ENCODE measurements around the gene GRIFIN.

The GRIFIN gene

DNA sequence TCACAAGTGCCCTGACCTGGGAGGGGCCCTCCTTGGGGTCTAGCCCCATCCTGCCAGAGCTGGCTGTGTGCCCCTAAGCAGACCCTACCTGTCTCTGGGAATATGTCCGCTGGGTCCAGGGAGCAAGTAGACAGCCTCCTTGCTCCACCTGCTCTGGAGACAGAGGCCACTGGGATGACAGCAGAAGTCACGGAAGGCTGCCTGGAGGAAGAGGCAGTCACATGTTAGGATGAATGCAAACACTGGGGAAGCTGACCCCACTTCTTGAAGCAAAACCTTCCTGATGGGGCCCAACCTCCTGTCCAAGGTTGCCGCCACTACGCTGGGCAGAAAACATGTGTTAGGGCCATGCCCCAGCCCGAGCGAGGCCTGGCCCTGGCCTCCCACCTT lies 31.7 kb upstream of the GRIFIN start:
- no peak for DNase-seq (ENCODE audit: low read depth)
- no peak overlapping the region for H3K4me3 ChIP-seq (ENCODE audit: low read length)
- TF ChIP-seq, protein P1, sequence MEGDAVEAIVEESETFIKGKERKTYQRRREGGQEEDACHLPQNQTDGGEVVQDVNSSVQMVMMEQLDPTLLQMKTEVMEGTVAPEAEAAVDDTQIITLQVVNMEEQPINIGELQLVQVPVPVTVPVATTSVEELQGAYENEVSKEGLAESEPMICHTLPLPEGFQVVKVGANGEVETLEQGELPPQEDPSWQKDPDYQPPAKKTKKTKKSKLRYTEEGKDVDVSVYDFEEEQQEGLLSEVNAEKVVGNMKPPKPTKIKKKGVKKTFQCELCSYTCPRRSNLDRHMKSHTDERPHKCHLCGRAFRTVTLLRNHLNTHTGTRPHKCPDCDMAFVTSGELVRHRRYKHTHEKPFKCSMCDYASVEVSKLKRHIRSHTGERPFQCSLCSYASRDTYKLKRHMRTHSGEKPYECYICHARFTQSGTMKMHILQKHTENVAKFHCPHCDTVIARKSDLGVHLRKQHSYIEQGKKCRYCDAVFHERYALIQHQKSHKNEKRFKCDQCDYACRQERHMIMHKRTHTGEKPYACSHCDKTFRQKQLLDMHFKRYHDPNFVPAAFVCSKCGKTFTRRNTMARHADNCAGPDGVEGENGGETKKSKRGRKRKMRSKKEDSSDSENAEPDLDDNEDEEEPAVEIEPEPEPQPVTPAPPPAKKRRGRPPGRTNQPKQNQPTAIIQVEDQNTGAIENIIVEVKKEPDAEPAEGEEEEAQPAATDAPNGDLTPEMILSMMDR (conservative IDR thresholded peaks at IDR 0.05; ENCODE audit: low read length): no peak

DNA sequence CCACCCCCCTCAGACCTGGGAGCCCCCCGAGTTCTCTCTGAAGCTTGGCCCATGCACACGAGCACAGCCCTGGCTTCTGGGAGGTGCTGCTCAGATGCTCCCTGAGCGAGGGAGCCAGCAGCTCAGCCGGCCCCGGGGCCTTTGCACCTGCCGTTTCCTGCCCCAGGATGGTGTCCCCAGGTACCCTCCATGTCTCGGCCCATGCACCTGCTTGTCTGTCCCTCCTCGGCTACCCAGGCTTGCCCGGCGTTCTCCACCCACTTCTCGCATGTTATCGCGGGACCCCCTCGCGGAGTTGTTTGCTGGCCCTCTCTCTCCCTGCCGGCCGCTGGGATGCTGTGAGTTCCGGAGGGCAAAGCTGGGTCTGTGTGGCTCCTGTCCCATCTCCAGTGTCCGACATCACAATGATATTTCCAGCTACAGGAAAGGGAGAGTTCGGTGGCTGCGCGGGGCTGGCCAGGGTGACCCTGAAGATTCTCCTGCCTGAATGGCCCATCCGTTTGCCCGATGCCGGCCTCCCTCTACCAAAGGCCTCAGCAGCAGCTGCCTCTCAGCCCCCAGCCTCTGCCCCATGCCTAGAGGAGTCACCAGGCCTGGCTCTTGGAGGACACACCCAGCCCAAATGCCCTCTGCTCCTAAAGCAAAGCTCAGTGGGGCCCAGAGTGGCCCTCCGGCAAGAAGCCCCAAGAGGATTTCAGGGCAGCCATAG lies 31.2 kb upstream of the GRIFIN start:
- no peak for DNase-seq (ENCODE audit: low read depth)
- H3K4me3 ChIP-seq (ENCODE audit: low read length): no peak overlapping the region
- TF ChIP-seq, protein P1 (conservative IDR thresholded peaks at IDR 0.05; ENCODE audit: low read length): no peak

DNA sequence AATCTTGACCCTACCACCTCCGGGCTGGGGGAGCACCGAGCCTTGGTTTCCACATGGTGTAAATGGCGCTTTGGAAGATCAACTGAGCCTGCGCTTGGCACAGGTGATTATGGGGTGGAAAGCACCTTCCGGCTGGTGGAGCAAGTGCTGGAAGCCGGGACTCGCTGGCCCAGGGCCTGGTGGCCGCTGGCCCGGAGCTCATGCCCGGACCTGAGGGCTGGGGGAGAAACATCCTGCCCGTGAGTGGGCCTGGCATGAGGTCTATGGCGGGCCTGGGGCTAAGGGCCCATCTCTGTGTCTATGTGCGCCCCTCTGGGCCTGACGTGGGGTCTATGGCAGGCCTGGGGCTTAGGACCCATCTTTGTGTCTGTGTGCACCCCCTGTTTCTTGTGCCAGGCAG lies 29.2 kb upstream of the GRIFIN start:
- TF ChIP-seq, protein P1 (conservative IDR thresholded peaks at IDR 0.05; ENCODE audit: low read length): no peak
- DNase-seq (ENCODE audit: low read depth): no peak
- no peak overlapping the region for H3K4me3 ChIP-seq (ENCODE audit: low read length)

GRCh38 chr7:2504889-2505375 lies 28.7 kb upstream of the GRIFIN start:
- TF ChIP-seq, protein P1 (conservative IDR thresholded peaks at IDR 0.05; ENCODE audit: low read length): no peak
- H3K4me3 ChIP-seq (ENCODE audit: low read length): no peak overlapping the region
- DNase-seq (ENCODE audit: low read depth): no peak

DNA sequence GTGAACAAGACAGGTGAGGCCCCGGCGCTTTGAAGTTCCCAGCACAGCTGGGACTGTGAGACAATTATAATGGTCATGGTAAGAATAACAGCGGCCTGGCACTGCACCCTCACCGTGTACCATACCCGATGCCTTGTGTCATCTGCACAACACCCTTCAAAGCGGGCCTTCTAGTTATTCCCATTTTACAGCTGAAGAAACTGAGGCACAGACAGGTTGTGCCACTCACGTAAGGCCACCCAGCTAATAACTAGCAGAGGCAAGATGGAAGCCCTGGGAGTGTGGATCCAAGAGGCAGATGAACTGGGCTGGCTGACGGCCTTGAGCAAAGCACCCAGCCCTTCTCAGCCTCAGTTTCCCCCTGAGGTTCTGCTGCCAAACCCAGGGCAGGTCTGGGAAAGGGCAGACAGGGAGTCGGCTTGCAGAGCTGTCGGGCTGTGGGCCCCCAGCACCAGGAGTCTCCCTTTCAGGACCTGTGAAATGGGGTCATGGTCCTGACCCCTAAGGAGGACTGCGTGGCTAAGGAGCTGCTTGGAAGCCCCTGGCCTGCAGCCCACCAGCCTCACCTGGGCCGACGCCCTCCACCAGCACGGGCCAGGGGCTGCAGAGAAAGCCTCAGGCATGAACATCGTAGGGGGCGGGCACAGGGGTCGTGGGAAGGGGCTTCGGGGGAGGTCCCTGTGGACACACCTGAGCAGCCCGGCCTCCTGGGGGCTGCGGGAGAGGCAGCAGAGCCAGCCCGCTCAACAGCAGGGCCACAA lies 28.1 kb upstream of the GRIFIN start:
- H3K4me3 ChIP-seq (ENCODE audit: low read length): no peak overlapping the region
- no peak for DNase-seq (ENCODE audit: low read depth)
- TF ChIP-seq, protein P1 (conservative IDR thresholded peaks at IDR 0.05; ENCODE audit: low read length): no peak

DNA sequence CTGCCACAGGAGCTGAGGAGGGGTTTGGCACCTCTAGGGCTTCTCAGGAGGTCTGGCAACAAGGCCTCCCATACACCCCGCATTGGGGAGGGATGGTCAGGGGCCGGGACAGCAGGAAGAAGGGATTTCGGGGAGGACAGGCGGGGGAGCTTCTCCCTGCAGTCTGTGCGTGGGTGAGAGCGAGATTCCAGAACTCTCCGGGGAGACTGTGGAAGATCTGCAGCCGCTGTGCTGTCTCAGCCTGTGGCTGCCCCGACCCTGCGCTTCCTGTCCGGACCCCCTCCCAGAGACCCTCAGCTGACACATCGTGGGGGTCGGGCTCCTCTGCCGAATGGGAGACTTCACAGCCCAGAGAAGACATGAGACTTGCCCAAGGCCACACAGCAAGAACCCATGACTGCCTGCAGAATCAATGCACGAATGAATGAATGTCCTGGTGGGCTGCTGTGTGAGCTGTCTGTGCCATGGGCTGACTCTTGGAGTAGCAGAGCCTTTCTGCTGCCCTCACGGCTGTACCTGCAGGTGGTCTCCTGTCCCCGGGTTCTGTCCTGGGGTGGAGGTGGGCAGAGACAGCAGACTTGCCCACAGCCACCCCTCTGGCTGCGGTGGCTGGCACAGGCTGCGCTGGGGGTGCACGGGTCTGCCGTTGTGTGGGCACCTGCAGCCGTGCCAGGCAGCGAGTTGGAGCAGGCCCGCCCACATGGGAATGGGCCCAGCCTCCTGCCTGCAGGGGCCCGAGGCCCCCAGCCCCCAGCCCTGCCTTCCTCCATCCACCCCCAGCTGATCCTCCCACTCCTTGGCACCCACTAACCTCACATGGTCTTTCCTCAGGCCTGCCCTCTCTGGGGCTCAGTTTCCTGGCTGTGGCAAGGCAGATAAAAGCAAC lies 27.1 kb upstream of the GRIFIN start:
- H3K4me3 ChIP-seq (ENCODE audit: low read length): no peak overlapping the region
- no peak for DNase-seq (ENCODE audit: low read depth)
- TF ChIP-seq, protein P1 (conservative IDR thresholded peaks at IDR 0.05; ENCODE audit: low read length): no peak

All from AG10803 (cell line).